ENCODE results near the gene RAPGEF3.

RAPGEF3 gene

GRCh38 chr12:47744005-47744651, 14.6 kb downstream of the RAPGEF3 start:
- ATAC-seq: no peak
- TF ChIP-seq CSRNP3 (CRISPR knock-in tag; IDR thresholded peaks at IDR 0.05) (no peak), SNAI2 (CRISPR knock-in tag; IDR thresholded peaks at IDR 0.05) (no peak), ISL1 (CRISPR knock-in tag; IDR thresholded peaks at IDR 0.05) (no peak)

GRCh38 chr12:47743311-47743860, 15.3 kb downstream of the RAPGEF3 start:
- ATAC-seq: no peak
- TF ChIP-seq ZNF8 (CRISPR knock-in tag; IDR thresholded peaks at IDR 0.05) (no peak), CREB5 (CRISPR knock-in tag; IDR thresholded peaks at IDR 0.05; ENCODE audit: low read depth) (no peak), OSR1 (CRISPR knock-in tag; IDR thresholded peaks at IDR 0.05) (no peak), TOX (CRISPR knock-in tag; IDR thresholded peaks at IDR 0.05; ENCODE audit: borderline replicate concordance) (no peak), ARNTL (CRISPR knock-in tag; IDR thresholded peaks at IDR 0.05; ENCODE audit: borderline replicate concordance, low read depth) (no peak), BACH2 (CRISPR knock-in tag; IDR thresholded peaks at IDR 0.05; ENCODE audit: borderline replicate concordance) (no peak), ZNF70 (CRISPR knock-in tag; IDR thresholded peaks at IDR 0.05) (no peak), ZC3H10 (CRISPR knock-in tag; IDR thresholded peaks at IDR 0.05) (no peak), ZFP3 (CRISPR knock-in tag; IDR thresholded peaks at IDR 0.05) (no peak), TCF4 (CRISPR knock-in tag; IDR thresholded peaks at IDR 0.05; ENCODE audit: borderline replicate concordance) (no peak), CSDC2 (CRISPR knock-in tag; IDR thresholded peaks at IDR 0.05) (no peak), ZNF565 (CRISPR knock-in tag; conservative IDR thresholded peaks at IDR 0.05; ENCODE audit: low read depth) (no peak), RARB (CRISPR knock-in tag; IDR thresholded peaks at IDR 0.05) (no peak), ZFP30 (CRISPR knock-in tag; IDR thresholded peaks at IDR 0.05) (no peak)

- TF ChIP-seq PPARA (CRISPR knock-in tag; IDR thresholded peaks at IDR 0.05; ENCODE audit: borderline replicate concordance) (no peak), TOX (CRISPR knock-in tag; IDR thresholded peaks at IDR 0.05; ENCODE audit: borderline replicate concordance) (no peak), ARNTL (CRISPR knock-in tag; IDR thresholded peaks at IDR 0.05; ENCODE audit: borderline replicate concordance, low read depth) (no peak), ISL1 (CRISPR knock-in tag; IDR thresholded peaks at IDR 0.05) (no peak), PATZ1 (CRISPR knock-in tag; IDR thresholded peaks at IDR 0.05; ENCODE audit: borderline replicate concordance) (no peak), ZC3H10 (CRISPR knock-in tag; IDR thresholded peaks at IDR 0.05) (no peak), RARB (CRISPR knock-in tag; IDR thresholded peaks at IDR 0.05) (no peak), CREB5 (CRISPR knock-in tag; IDR thresholded peaks at IDR 0.05; ENCODE audit: low read depth) (no peak), SNAI2 (CRISPR knock-in tag; IDR thresholded peaks at IDR 0.05) (no peak), POU6F1 (CRISPR knock-in tag; IDR thresholded peaks at IDR 0.05; ENCODE audit: borderline replicate concordance, low read depth) (no peak), CSRNP3 (CRISPR knock-in tag; IDR thresholded peaks at IDR 0.05) (no peak), CSDC2 (CRISPR knock-in tag; IDR thresholded peaks at IDR 0.05) (no peak), ZNF70 (CRISPR knock-in tag; IDR thresholded peaks at IDR 0.05) (no peak), GLIS3 (CRISPR knock-in tag; IDR thresholded peaks at IDR 0.05) (no peak), BACH2 (CRISPR knock-in tag; IDR thresholded peaks at IDR 0.05; ENCODE audit: borderline replicate concordance) (no peak), OSR1 (CRISPR knock-in tag; IDR thresholded peaks at IDR 0.05) (no peak)
- peak; percentile 48; the same call in 2 of the 3 replicates for ATAC-seq
Observed at GRCh38 chr12:47742253-47742825, 16.3 kb downstream of the RAPGEF3 start.
